Measurements from ENCODE around the gene CADM2. TPM values are rescaled to one million over a fixed set of nuclear protein-coding genes. Genes with fewer than 3 reads are reported as not detected.

CADM2 gene
- total RNA-seq, 1 experiment from 2014 or later = 0.64 TPM

GRCh38 chr3:85760342-85760741 lies 801.6 kb downstream of the CADM2 start:
- ChIA-PET CTCF (no interaction called here), POLR2A (no interaction called here)
- H3K9me3 ChIP-seq (ENCODE audit: control insufficient read depth, insufficient read depth, low read depth, low read length) = no peaks in the 10 kb centered on the region
- no peaks in the 10 kb centered on the region for H3K4me1 ChIP-seq (ENCODE audit: control insufficient read depth, insufficient read depth, low read length)
- no peak overlapping the region for H3K27ac ChIP-seq (ENCODE audit: low read length)
- no TSS peak for BruUV-seq (replicated peaks)
- H3K36me3 ChIP-seq (ENCODE audit: control insufficient read depth, insufficient read depth, low read length) = no peaks in the 10 kb centered on the region
- intact Hi-C loops (cut with micrococcal nuclease; ENCODE audit: unreplicated experiment) (no loop called here), in situ Hi-C loops (cut with HindIII; ENCODE audit: low pct_unique_long_range_greater_than_20kb, low sequenced_read_pairs) (no loop called here)
- no peaks in the 10 kb centered on the region for H3K27me3 ChIP-seq (ENCODE audit: control insufficient read depth, insufficient read depth, low read length)
- DNase-seq (ENCODE audit: low read depth, low spot score) (no peak), ATAC-seq (no peak)
- H3K4me3 ChIP-seq (ENCODE audit: low read depth in 2 of 2, low read length in 2 of 2) = no peak overlapping the region
- no peak for TF ChIP-seq SIN3A (IDR thresholded peaks at IDR 0.05; ENCODE audit: borderline replicate concordance, insufficient read depth, low read depth, low read length)
- TF ChIP-seq REST (IDR thresholded peaks at IDR 0.05; ENCODE audit: insufficient read depth in 1 of 2, low read depth in 2 of 2, low read length in 1 of 2) = no peak
- no peak for TF ChIP-seq POLR2AphosphoS5 (IDR thresholded peaks at IDR 0.05; ENCODE audit: low read depth, low read length)
- no peak for TF ChIP-seq TCF7L2 (IDR thresholded peaks at IDR 0.05; ENCODE audit: low read depth, low read length)
- no peak for TF ChIP-seq CTCF (IDR thresholded peaks at IDR 0.05)

- ATAC-seq = no peak
- in situ Hi-C loops (cut with HindIII; ENCODE audit: low pct_unique_long_range_greater_than_20kb, low sequenced_read_pairs) (no loop called here), intact Hi-C loops (cut with micrococcal nuclease; ENCODE audit: unreplicated experiment) (no loop called here)
- no peaks in the 10 kb centered on the region for H3K9me3 ChIP-seq (ENCODE audit: control insufficient read depth, insufficient read depth, low read depth, low read length)
- DNase-seq (ENCODE audit: low read depth, low spot score) = no peak
- TF ChIP-seq POLR2AphosphoS5 (IDR thresholded peaks at IDR 0.05; ENCODE audit: low read depth, low read length) (no peak), REST (IDR thresholded peaks at IDR 0.05; ENCODE audit: insufficient read depth in 1 of 2, low read depth in 2 of 2, low read length in 1 of 2) (no peak), SIN3A (IDR thresholded peaks at IDR 0.05; ENCODE audit: borderline replicate concordance, insufficient read depth, low read depth, low read length) (no peak), CTCF (IDR thresholded peaks at IDR 0.05) (no peak), TCF7L2 (IDR thresholded peaks at IDR 0.05; ENCODE audit: low read depth, low read length) (no peak)
- CTCF ChIA-PET = no interaction called here
- POLR2A ChIA-PET = no interaction called here
- no TSS peak for BruUV-seq (replicated peaks)
- no peaks in the 10 kb centered on the region for H3K27me3 ChIP-seq (ENCODE audit: control insufficient read depth, insufficient read depth, low read length)
- no peak overlapping the region for H3K4me3 ChIP-seq (ENCODE audit: low read depth in 2 of 2, low read length in 2 of 2)
- no peaks in the 10 kb centered on the region for H3K36me3 ChIP-seq (ENCODE audit: control insufficient read depth, insufficient read depth, low read length)
- H3K4me1 ChIP-seq (ENCODE audit: control insufficient read depth, insufficient read depth, low read length) = no peaks in the 10 kb centered on the region
- H3K27ac ChIP-seq (ENCODE audit: low read length) = no peak overlapping the region
These were observed 822.0 kb downstream of the CADM2 start for GRCh38 chr3:85780806-85781205.
